Measurements from ENCODE around the gene MYO5A. TPM values are rescaled to one million over a fixed set of nuclear protein-coding genes. Genes with fewer than 3 reads are reported as not detected.
"Not testable (repeated sequence)": the region's sequence is repeated elsewhere in the genome, so short reads cannot be mapped to it uniquely, and the experiment has no call there.

The MYO5A gene
- total RNA-seq, 1 experiment from 2014 or later = 9.9 TPM

DNA sequence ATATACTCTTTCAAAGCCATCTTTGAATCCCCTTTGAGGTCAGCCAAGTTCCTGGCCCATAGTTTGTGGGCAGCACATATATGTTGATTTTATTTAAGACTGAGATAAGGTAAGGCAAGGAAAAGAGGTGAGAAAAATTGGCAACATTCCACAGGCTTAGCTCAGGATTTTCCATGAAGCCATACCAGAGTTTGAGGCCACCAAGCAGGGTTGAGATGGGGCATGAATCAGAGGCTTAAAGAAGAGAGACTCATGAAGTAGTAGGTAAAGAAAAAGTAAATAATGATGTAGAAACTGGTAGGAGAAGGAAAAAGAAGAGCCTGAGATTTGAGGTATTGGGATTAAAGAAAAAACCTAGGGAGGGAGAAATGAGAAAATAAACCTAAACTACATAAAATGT, 89.2 kb downstream of the MYO5A start:
- H3K27ac Mint-ChIP-seq (ENCODE audit: unreplicated experiment) = no peak overlapping the region
- no peaks in the 10 kb centered on the region for H3K27me3 Mint-ChIP-seq (ENCODE audit: insufficient read depth, unreplicated experiment)
- CTCF ChIA-PET = no interaction called here
- H3K4me1 Mint-ChIP-seq (ENCODE audit: low read depth, unreplicated experiment) = no peaks in the 10 kb centered on the region
- no peaks in the 10 kb centered on the region for H3K36me3 Mint-ChIP-seq (ENCODE audit: insufficient read depth, unreplicated experiment)
- POLR2A ChIA-PET = no interaction called here
- Histone ChIP-seq H3K4me1 (no peaks in the 10 kb centered on the region), H3K36me3 (ENCODE audit: control insufficient read depth, insufficient read depth, low read length) (no peaks in the 10 kb centered on the region), H3K4me3 (ENCODE audit: low read depth, low read length) (no peak overlapping the region), H3K27me3 (replicated peaks; ENCODE audit: control insufficient read depth, insufficient read depth, low read length) (no peaks in the 10 kb centered on the region), H3K9me3 (no peaks in the 10 kb centered on the region)
- DNase-seq = no peak
- TF ChIP-seq, protein P1, sequence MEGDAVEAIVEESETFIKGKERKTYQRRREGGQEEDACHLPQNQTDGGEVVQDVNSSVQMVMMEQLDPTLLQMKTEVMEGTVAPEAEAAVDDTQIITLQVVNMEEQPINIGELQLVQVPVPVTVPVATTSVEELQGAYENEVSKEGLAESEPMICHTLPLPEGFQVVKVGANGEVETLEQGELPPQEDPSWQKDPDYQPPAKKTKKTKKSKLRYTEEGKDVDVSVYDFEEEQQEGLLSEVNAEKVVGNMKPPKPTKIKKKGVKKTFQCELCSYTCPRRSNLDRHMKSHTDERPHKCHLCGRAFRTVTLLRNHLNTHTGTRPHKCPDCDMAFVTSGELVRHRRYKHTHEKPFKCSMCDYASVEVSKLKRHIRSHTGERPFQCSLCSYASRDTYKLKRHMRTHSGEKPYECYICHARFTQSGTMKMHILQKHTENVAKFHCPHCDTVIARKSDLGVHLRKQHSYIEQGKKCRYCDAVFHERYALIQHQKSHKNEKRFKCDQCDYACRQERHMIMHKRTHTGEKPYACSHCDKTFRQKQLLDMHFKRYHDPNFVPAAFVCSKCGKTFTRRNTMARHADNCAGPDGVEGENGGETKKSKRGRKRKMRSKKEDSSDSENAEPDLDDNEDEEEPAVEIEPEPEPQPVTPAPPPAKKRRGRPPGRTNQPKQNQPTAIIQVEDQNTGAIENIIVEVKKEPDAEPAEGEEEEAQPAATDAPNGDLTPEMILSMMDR (IDR thresholded peaks at IDR 0.05; ENCODE audit: insufficient read depth in 1 of 2, low read depth in 1 of 2, low read length in 1 of 2, severe bottlenecking in 1 of 2, unreplicated experiment in 1 of 2) = no peak
- no peak overlapping the region for H3K4me3 Mint-ChIP-seq (ENCODE audit: unreplicated experiment)
- BruUV-seq (replicated peaks) = no TSS peak
- intact Hi-C loops (cut with micrococcal nuclease; ENCODE audit: unreplicated experiment) = no loop called here
- H3K9me3 Mint-ChIP-seq (ENCODE audit: unreplicated experiment) = no peaks in the 10 kb centered on the region

DNA sequence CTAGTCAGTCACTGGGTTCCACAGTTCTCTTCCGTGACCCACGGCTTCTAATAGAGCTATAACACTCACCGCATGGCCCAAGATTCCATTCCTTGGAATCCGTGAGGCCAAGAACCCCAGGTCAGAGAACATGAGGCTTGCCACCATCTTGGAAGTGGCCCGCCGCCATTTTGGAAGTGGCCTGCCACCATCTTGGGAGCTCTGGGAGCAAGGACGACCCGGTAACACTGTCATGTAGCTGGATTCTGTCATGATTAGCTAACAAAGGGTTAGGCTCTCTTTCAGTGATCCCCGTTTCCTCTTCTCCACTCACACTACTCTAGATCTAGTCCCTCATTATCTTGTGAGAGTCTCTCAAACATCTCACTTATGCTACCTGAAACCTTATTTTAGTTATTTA, 89.6 kb downstream of the MYO5A start:
- H3K4me1 ChIP-seq; H3K4me3 Mint-ChIP-seq (ENCODE audit: unreplicated experiment); POLR2A ChIA-PET; H3K4me1 Mint-ChIP-seq (ENCODE audit: low read depth, unreplicated experiment); H3K9me3 ChIP-seq; H3K9me3 Mint-ChIP-seq (ENCODE audit: unreplicated experiment); BruUV-seq (replicated peaks); H3K36me3 ChIP-seq (ENCODE audit: control insufficient read depth, insufficient read depth, low read length); intact Hi-C loops (cut with micrococcal nuclease; ENCODE audit: unreplicated experiment); H3K27ac Mint-ChIP-seq (ENCODE audit: unreplicated experiment); H3K36me3 Mint-ChIP-seq (ENCODE audit: insufficient read depth, unreplicated experiment); H3K27me3 ChIP-seq (replicated peaks; ENCODE audit: control insufficient read depth, insufficient read depth, low read length); DNase-seq; H3K4me3 ChIP-seq (ENCODE audit: low read depth, low read length); CTCF ChIA-PET; H3K27me3 Mint-ChIP-seq (ENCODE audit: insufficient read depth, unreplicated experiment): not testable (repeated sequence)

DNA sequence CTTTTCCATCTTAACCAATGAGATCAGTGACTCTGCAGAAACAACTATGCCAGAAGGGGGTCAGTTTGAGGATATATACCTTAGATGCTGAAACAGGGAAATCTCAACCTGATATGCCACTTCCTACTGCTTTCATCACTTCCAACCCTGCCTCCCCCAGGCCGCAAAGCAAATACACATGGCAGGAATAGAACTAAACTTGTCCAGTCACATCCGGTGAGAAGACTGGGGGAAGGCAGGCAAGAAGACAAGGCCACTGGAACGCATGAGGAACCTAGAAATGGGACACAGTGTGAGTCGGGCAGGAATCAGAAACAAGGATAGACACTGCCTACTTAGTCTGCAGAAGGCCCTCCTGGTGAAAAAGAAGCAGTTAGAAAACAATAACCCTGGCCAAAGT, 90.6 kb downstream of the MYO5A start:
- ChIA-PET CTCF (no interaction called here), POLR2A (no interaction called here)
- TF ChIP-seq, protein P1 (IDR thresholded peaks at IDR 0.05; ENCODE audit: insufficient read depth in 1 of 2, low read depth in 1 of 2, low read length in 1 of 2, severe bottlenecking in 1 of 2, unreplicated experiment in 1 of 2) = no peak
- Histone ChIP-seq H3K4me1 (no peaks in the 10 kb centered on the region), H3K27me3 (replicated peaks; ENCODE audit: control insufficient read depth, insufficient read depth, low read length) (no peaks in the 10 kb centered on the region), H3K4me3 (ENCODE audit: low read depth, low read length) (no peak overlapping the region), H3K36me3 (ENCODE audit: control insufficient read depth, insufficient read depth, low read length) (no peaks in the 10 kb centered on the region), H3K9me3 (no peaks in the 10 kb centered on the region)
- no peaks in the 10 kb centered on the region for H3K9me3 Mint-ChIP-seq (ENCODE audit: unreplicated experiment)
- H3K4me3 Mint-ChIP-seq (ENCODE audit: unreplicated experiment) = no peak overlapping the region
- H3K36me3 Mint-ChIP-seq (ENCODE audit: insufficient read depth, unreplicated experiment) = no peaks in the 10 kb centered on the region
- BruUV-seq (replicated peaks) = no TSS peak
- H3K27ac Mint-ChIP-seq (ENCODE audit: unreplicated experiment) = no peak overlapping the region
- H3K4me1 Mint-ChIP-seq (ENCODE audit: low read depth, unreplicated experiment) = no peaks in the 10 kb centered on the region
- intact Hi-C loops (cut with micrococcal nuclease; ENCODE audit: unreplicated experiment) = no loop called here
- DNase-seq = no peak
- no peaks in the 10 kb centered on the region for H3K27me3 Mint-ChIP-seq (ENCODE audit: insufficient read depth, unreplicated experiment)

DNA sequence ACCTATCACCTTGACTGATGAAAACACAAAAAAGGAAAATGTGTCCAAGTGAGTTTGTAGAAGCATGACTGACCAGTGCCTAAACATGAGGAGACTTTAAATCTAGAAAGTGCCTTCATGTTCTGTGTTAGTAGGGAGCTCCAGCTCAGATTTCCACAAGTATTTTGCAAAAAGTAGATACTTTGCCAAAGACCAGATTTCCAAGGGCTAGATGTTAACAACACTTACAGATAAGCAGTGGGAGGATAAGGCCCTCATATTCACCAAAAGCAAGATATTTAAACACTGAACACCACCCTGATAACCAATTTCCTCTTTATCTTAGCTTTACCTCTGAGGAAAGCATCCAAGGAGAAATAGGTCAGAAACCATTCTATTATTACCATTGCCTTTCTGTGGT, 91.0 kb downstream of the MYO5A start:
- DNase-seq = no peak
- no peaks in the 10 kb centered on the region for H3K4me1 Mint-ChIP-seq (ENCODE audit: low read depth, unreplicated experiment)
- Histone ChIP-seq H3K27me3 (replicated peaks; ENCODE audit: control insufficient read depth, insufficient read depth, low read length) (no peaks in the 10 kb centered on the region), H3K36me3 (ENCODE audit: control insufficient read depth, insufficient read depth, low read length) (no peaks in the 10 kb centered on the region), H3K4me3 (ENCODE audit: low read depth, low read length) (no peak overlapping the region), H3K4me1 (no peaks in the 10 kb centered on the region), H3K9me3 (no peaks in the 10 kb centered on the region)
- H3K36me3 Mint-ChIP-seq (ENCODE audit: insufficient read depth, unreplicated experiment) = no peaks in the 10 kb centered on the region
- H3K27ac Mint-ChIP-seq (ENCODE audit: unreplicated experiment) = no peak overlapping the region
- ChIA-PET POLR2A (no interaction called here), CTCF (no interaction called here)
- intact Hi-C loops (cut with micrococcal nuclease; ENCODE audit: unreplicated experiment) = no loop called here
- no TSS peak for BruUV-seq (replicated peaks)
- TF ChIP-seq, protein P1 (IDR thresholded peaks at IDR 0.05; ENCODE audit: insufficient read depth in 1 of 2, low read depth in 1 of 2, low read length in 1 of 2, severe bottlenecking in 1 of 2, unreplicated experiment in 1 of 2) = no peak
- no peaks in the 10 kb centered on the region for H3K9me3 Mint-ChIP-seq (ENCODE audit: unreplicated experiment)
- H3K27me3 Mint-ChIP-seq (ENCODE audit: insufficient read depth, unreplicated experiment) = no peaks in the 10 kb centered on the region
- no peak overlapping the region for H3K4me3 Mint-ChIP-seq (ENCODE audit: unreplicated experiment)
